ENCODE data around the gene CCL8. TPM values are rescaled to one million over a fixed set of nuclear protein-coding genes. Genes with fewer than 3 reads are reported as not detected.

The CCL8 gene
- total and polyA plus RNA-seq, 8 donors: 0.63 to 6.7 (median 2.4) TPM; not detected in 3

DNA sequence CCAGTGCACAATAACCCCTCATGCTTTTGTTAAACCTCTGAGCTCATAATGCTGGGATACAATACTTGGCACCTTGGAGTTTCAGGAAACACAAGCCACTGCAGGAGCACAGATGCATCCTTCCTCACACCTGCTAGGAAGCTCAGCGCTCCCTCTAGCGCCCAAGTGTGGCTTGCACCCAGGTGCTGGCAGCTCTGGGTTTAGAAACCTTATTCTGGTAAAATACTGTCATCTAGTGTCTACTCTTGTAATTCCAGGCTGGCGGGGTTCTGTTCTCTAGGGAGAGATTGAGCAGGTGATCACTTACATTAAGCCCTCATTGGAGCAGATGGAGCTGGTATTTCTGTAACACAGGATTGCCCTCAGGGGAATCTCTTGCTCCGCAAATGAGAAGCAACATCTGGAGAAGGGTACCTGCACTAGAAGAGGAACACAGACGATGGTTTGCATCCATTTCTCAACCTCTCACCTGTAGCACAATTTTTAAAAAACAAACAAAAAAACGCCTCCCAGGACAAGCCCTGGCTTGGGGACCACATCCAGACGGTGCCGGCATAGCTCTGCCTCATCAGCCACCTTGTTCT lies 42.3 kb downstream of the CCL8 start:
- Histone ChIP-seq H3K4me1 (no peaks in the 10 kb centered on the region), H3K9me3 (no peaks in the 10 kb centered on the region), H3K4me3 (no peak overlapping the region), H3K27ac (no peak overlapping the region), H3K36me3 (no peaks in the 10 kb centered on the region), H3K27me3 (peaks cover 0 to 43% (median 0%) of the 10 kb centered on the region in 3 donors)
- peak in 1 of 3 donors; percentile 46 for TF ChIP-seq POLR2AphosphoS5 (IDR thresholded peaks at IDR 0.05)
- TF ChIP-seq, protein P1, sequence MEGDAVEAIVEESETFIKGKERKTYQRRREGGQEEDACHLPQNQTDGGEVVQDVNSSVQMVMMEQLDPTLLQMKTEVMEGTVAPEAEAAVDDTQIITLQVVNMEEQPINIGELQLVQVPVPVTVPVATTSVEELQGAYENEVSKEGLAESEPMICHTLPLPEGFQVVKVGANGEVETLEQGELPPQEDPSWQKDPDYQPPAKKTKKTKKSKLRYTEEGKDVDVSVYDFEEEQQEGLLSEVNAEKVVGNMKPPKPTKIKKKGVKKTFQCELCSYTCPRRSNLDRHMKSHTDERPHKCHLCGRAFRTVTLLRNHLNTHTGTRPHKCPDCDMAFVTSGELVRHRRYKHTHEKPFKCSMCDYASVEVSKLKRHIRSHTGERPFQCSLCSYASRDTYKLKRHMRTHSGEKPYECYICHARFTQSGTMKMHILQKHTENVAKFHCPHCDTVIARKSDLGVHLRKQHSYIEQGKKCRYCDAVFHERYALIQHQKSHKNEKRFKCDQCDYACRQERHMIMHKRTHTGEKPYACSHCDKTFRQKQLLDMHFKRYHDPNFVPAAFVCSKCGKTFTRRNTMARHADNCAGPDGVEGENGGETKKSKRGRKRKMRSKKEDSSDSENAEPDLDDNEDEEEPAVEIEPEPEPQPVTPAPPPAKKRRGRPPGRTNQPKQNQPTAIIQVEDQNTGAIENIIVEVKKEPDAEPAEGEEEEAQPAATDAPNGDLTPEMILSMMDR (IDR thresholded peaks at IDR 0.05): peak in 5 of 7 experiments; percentile 89 to 99 (median 94)
- no peak for TF ChIP-seq POLR2A (IDR thresholded peaks at IDR 0.05)
- no peak for TF ChIP-seq EP300 (IDR thresholded peaks at IDR 0.05)
- DNase-seq: peak; percentile 83 to 95
- intact Hi-C loops (cut with DNase I; ENCODE audit: low total_unique reads): loop anchor here (5.0 kb wide), 1 partner anchor 159 kb away; no protein-coding TSS in a partner anchor
- 20 to 29% (median 23%) methylated on average over 6 to 8 of the region's 8 CpGs for WGBS, 5 donors

DNA sequence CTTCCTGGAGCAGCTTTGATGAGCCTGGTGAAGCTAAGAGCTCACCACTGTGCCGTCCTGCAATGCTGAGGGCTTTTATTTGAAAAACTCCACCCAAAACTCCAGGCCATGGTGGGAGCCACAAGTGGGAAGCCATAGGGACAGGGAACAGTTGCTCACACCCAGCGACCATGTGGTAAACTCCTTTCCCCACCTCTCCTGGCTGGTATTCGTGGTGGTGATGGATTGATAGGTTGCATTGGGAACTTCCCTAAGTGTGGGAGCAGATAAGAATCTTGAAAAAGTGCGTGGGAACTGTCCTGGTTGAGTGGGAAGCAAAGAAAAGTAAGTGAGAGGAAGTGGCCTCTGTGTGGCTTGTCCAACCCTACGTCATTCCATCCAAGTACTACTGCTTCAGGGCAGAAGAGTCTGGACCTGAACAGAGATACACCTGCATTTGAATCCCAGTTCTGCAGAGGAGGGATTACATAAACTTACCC lies 44.0 kb downstream of the CCL8 start, which contains the start of gene CCL1:
TSS of gene CCL1 (minus strand) at position 51 of the 479 bp plus-strand sequence. CDS start 72 bp downstream, outside the sequence.
- intact Hi-C loops (cut with DNase I; ENCODE audit: low total_unique reads): loop anchor here (5.0 kb wide), 1 partner anchor 161 kb away; no protein-coding TSS in a partner anchor
- 35 to 62% (median 43%) methylated on average over 5 of the region's 5 CpGs for WGBS, 5 donors
- DNase-seq: no peak
- Histone ChIP-seq H3K4me1 (no peaks in the 10 kb centered on the region), H3K27me3 (peaks cover 0 to 54% (median 0%) of the 10 kb centered on the region in 3 donors), H3K9me3 (no peaks in the 10 kb centered on the region), H3K27ac (no peak within 1 kb of the TSS), H3K36me3 (no peaks in the 10 kb centered on the region), H3K4me3 (no peak within 1 kb of the TSS)
- TF ChIP-seq POLR2A (IDR thresholded peaks at IDR 0.05) (no peak), POLR2AphosphoS5 (IDR thresholded peaks at IDR 0.05) (no peak), EP300 (IDR thresholded peaks at IDR 0.05) (no peak)
- TF ChIP-seq, protein P1 (IDR thresholded peaks at IDR 0.05): no peak

DNA sequence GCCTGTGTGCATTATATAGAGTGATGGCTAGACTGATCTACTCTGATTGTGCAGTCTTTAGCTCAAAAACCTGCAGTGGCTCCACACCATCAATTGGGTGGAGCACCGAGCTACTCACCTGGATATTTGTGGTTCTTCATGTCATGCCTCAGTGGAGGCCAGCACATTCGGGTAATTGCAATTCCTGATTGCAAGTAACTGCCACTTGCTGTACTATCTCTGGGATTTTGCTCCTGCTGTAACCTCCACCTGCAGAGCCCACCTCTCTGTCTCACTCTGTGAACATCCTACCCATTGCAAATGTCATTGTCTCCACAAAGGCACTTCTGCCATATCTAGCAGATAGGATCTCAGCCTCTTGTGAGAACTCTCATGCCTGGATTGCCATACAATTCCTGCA lies 45.5 kb downstream of the CCL8 start:
- WGBS, 5 donors: 57 to 100% (median 78%) methylated on average over 2 of the region's 2 CpGs
- Histone ChIP-seq H3K4me3 (no peak overlapping the region), H3K4me1 (peaks cover 0 to 5% (median 0%) of the 10 kb centered on the region in 4 donors), H3K27ac (no peak overlapping the region), H3K27me3 (peaks cover 0 to 55% (median 0%) of the 10 kb centered on the region in 3 donors), H3K36me3 (no peaks in the 10 kb centered on the region), H3K9me3 (no peaks in the 10 kb centered on the region)
- TF ChIP-seq POLR2AphosphoS5 (IDR thresholded peaks at IDR 0.05) (no peak), POLR2A (IDR thresholded peaks at IDR 0.05) (no peak), EP300 (IDR thresholded peaks at IDR 0.05) (no peak)
- TF ChIP-seq, protein P1 (IDR thresholded peaks at IDR 0.05): no peak
- intact Hi-C loops (cut with DNase I; ENCODE audit: low total_unique reads): loop anchor here (5.0 kb wide), 1 partner anchor 162 kb away; no protein-coding TSS in a partner anchor
- DNase-seq: no peak

DNA sequence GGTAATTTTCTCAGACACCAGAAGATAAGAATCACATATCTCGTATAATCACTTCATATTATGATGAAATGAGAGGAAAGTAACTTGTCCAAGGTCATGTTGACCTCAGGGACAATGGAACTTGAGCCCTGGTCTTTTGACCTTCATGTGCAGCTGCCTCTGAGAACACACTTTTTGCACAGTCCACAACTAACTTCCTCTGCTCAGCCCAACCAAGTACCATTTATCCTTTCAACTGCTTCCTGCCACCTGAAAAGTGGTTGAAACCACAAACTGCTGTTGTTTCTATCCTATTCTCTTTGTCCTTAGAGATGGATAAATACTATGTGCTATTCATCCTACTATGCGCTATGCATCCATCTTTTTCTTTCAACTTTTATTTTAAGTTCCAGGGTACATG lies 46.1 kb downstream of the CCL8 start:
- TF ChIP-seq, protein P1 (IDR thresholded peaks at IDR 0.05): no peak
- no peak for TF ChIP-seq POLR2A (IDR thresholded peaks at IDR 0.05)
- TF ChIP-seq POLR2AphosphoS5 (IDR thresholded peaks at IDR 0.05): no peak
- no peak for TF ChIP-seq EP300 (IDR thresholded peaks at IDR 0.05)
- Histone ChIP-seq H3K9me3 (no peaks in the 10 kb centered on the region), H3K27me3 (peaks cover 0 to 55% (median 0%) of the 10 kb centered on the region in 3 donors), H3K36me3 (no peaks in the 10 kb centered on the region), H3K4me3 (no peak overlapping the region), H3K4me1 (peaks cover 0 to 5% (median 0%) of the 10 kb centered on the region in 4 donors), H3K27ac (no peak overlapping the region)
- intact Hi-C loops (cut with DNase I; ENCODE audit: low total_unique reads): no loop called here
- no peak for DNase-seq
- WGBS, 5 donors: 60 to 68% (median 68%) methylated on average over 2 of the region's 2 CpGs

Measured in stomach (tissue), 9 donors.